Hematopoietic multipotent progenitor cell (in vitro differentiated cells): ENCODE data around the gene ALDOA. TPM values are rescaled to one million over a fixed set of nuclear protein-coding genes. Genes with fewer than 3 reads are reported as not detected.

Source experiments
- DNase-seq, 3 donors: peaks; one replicate each; pipeline ENCODE4 v3.0.0-alpha.2; 2011 to 2015; ENCODE audit warnings: low read depth in 2 of 3, low spot score in 2 of 3
- total RNA-seq: library from RNA; depleted of rRNA; stranded (reverse); fragments of >200 nt; gene quantifications from one replicate; pipeline ENCODE4 v1.2.3, GENCODE V29; 2012

ALDOA gene
- total RNA-seq, 1 donor, result 666 TPM

DNA sequence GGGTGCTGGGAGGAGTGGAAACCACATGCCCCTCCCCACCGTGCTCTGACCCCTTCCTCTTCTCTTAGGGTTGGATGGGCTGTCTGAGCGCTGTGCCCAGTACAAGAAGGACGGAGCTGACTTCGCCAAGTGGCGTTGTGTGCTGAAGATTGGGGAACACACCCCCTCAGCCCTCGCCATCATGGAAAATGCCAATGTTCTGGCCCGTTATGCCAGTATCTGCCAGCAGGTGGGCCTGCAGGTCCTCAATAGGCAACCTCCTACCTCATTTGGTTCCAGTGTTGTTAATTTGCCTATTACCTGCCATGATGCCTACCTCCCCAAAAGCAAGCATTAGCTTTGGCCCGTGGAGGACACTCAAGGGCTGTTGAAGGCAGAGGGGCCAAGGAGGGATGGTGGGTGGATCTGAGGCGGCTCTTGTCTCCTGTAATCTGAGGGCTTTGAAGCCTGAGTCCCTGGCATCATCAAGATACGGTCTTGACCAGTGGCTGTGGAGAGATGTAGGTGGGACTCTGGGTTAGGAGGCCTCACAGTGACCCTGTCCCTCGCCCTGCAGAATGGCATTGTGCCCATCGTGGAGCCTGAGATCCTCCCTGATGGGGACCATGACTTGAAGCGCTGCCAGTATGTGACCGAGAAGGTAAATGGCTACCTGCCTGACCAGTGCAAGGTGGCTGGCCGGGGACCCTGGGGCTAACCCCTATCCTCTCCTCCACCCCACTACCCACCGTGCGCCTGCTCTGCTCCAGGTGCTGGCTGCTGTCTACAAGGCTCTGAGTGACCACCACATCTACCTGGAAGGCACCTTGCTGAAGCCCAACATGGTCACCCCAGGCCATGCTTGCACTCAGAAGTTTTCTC, 3.4 kb downstream of the ALDOA start:
- peak in 2 of 3 donors; percentile 65 to 80 for DNase-seq

DNA sequence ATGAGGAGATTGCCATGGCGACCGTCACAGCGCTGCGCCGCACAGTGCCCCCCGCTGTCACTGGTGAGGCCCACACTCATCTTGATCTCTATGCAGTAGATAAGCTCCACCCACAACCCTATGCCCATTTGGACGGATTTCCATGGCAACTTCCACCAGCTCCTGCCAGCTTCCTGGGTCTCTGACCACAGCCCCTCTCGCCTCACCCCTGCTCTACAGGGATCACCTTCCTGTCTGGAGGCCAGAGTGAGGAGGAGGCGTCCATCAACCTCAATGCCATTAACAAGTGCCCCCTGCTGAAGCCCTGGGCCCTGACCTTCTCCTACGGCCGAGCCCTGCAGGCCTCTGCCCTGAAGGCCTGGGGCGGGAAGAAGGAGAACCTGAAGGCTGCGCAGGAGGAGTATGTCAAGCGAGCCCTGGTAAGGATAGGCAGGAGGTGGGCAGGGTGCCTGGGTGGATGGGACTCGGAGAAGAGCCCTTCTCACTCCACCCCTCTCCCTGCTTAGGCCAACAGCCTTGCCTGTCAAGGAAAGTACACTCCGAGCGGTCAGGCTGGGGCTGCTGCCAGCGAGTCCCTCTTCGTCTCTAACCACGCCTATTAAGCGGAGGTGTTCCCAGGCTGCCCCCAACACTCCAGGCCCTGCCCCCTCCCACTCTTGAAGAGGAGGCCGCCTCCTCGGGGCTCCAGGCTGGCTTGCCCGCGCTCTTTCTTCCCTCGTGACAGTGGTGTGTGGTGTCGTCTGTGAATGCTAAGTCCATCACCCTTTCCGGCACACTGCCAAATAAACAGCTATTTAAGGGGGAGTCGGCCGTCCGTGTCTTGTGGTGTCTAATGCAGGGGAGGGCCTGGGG, 4.3 kb downstream of the ALDOA start:
- DNase-seq, result no peak

DNA sequence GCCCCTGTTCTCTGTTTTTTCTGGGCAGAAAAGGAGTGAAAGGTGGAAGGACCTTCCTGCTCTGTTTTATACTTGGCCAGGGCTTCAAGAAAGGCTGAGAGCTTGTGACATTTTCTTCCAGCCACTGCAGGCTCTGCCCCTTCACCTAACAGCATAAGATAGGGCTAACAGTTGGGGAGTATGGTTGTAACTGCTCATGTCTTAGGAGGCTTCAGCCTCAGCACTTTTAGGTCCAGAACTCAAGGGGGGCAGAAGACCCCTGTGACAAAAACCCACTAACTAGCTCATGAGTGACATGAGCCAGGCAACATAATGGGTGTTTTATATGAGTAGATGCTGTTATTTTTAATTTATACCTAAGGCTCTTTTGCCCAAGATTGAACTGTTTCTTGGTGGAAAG, 4.9 kb downstream of the ALDOA start:
- no peak for DNase-seq

DNA sequence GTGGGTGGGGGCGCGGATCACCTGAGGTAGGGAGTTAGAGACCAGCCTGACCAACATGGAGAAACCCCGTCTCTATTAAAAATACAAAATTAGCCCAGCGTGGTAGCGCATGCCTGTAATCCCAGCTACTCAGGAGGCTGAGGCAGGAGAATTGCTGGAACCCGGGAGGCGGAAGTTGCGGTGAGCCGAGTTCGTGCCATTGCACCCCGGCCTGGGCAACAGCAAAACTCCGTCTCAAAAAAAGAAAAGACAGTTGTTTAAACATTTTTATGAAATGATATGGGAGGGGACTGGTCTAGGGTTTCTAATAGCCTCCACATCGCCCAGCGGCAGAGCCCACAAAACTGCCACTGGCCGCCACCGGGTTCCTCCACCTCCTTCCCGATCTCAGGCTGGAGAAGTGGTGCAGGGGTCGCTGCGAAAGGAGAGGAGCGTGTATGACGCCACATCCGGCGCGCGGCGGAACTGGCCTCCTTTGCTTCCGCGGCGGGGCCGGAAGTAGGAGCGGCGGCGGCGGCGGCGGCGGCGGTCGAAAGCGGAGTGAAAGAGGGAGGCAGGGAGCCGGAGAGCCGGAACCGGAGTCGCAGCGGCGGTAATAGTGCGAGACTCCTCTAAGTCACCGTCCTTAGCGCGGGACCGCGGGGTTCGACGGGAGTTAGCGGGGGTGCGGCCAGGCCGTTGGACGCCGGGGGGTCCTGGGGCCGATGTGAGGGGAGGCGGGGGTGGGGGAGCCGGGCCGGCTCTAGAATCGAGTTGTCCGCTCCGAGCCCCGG, 10.1 kb downstream of the ALDOA start, which contains the start of gene PPP4C:
Gene PPP4C (plus strand): TSS at position 492 of the 773 bp plus-strand sequence. CDS start 384 bp downstream, outside the sequence.
- DNase-seq, result peak; percentile 77 to 90 (median 90)

DNA sequence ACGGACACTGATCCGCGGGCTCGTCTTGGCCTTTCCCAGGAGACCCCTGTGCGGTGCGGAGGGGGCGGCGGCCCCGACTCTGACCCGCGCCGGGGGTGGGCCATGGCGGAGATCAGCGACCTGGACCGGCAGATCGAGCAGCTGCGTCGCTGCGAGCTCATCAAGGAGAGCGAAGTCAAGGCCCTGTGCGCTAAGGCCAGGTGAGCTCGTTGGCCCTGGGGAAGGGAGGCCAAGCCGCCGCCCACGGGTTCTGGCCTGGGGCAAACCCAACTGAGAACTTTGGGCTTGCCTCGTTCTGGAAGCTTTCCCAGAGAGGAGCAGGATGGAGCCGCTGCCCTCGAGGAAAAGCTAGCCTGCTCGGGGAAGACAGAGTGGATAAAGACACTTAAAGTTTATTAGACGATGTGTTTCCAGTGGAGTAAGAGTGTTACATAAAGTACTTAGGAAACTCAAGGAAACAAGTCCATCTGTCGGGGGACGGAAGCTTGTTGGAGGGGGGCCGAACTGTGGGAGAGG, 10.8 kb downstream of the ALDOA start:
- no peak for DNase-seq

DNA sequence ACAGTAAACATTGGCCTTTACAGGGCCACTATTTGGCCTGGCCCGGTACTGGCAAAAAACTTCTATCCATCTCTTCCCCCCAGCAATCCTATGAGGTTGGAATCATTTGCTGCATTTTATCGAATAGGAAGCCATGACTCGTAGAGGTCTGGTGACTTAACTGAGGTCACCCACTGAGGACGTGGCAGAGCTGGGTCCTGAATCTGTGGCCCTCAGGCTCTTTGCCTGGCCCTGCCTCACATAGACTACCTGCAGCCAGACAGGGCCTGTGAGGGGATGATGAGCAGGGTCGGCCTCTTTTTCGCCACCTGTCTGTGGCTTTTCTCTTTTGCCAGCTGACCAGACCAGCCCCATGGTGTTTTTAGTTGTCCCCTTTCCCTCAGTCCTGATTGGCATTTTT, 12.1 kb downstream of the ALDOA start:
- no peak for DNase-seq

DNA sequence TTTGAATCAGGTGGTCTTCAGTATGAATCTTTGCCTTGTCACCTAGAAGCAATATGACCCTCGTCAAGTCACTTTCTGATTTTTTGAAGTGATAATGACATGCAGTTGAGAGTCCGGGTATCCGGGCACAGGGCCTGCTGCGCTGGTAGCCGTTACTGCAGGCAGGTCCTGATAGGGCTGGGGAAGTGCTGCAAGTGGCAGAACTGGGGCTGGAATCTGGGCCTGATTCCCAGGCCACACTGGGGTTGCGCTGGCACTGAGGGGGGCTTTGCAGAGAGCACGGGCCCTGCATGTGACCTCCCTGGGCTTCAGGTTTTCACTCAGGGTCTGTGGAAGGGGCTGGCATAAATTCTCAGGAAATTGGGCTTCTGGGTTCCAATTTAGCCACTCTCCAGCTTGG, 13.2 kb downstream of the ALDOA start:
- DNase-seq, result no peak

DNA sequence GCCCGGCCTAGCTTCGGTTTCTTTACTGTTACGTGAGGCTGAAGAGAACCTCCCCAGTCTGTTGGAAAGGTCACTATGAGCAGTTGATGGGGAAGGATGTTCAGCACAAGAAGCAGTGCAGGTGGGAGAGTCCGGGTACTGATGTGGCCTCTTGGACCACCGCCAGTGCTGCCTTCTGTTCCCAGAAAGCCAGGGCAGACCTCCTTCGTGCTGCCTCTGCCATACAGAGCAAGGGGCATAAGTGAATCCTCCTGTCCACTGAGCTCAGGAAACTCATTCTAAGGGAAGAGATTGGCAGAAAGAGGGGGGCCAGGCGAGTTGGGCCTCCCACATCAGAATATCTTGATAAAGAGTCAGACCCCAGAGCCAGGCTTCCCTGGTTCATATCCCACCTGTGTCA, 13.9 kb downstream of the ALDOA start:
- DNase-seq, result no peak

DNA sequence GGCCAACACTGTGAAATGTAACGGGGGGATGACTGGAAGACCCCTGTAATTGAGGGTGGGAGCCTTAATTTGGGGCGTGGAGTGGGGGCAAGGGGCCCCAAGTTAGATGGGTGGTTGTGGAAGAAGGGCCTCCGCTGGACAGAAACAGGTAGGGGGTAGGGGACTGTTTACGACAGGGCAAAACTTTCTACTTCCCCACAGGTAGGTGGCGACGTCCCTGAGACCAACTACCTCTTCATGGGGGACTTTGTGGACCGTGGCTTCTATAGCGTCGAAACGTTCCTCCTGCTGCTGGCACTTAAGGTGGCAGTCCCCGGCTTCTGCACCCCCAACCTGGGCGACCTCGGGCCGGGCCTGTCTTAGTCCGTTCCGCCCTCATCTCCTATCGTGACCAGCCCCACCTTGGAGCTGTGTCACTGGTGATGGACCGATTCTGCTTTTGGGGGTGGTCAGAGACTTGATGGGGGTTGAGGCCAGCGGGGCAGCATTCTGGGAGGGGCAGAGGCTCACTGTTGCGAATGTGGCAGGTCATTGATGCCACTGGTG, 17.1 kb downstream of the ALDOA start:
- DNase-seq, result no peak

DNA sequence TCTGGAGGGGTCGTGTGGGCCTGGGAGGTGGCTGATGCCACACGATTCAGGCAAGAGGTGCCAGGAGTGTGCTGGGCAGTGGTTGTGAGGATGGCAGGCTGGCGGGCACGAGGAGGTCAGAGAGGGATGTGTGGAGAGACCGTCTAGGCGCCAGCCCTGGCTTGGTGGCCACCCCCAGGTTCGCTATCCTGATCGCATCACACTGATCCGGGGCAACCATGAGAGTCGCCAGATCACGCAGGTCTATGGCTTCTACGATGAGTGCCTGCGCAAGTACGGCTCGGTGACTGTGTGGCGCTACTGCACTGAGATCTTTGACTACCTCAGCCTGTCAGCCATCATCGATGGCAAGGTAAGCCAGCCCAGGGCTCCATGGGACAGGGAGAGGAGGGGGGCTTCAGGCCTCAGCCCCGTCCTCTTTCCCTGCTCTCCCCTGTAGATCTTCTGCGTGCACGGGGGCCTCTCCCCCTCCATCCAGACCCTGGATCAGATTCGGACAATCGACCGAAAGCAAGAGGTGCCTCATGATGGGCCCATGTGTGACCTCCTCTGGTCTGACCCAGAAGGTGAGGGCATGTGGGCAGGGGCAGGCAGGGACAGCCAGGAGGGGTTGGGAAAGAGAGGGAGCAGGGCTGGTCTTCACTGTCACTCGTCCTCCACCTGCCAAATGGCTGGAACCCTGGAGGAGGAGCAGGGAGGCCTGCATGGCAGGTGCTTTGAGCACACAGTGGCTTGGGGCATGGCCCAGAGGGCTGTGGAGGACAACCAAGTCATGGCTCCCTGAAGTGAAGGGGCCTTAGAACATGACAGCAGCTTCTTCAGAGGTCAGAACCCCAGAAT, 17.9 kb downstream of the ALDOA start:
- no peak for DNase-seq

DNA sequence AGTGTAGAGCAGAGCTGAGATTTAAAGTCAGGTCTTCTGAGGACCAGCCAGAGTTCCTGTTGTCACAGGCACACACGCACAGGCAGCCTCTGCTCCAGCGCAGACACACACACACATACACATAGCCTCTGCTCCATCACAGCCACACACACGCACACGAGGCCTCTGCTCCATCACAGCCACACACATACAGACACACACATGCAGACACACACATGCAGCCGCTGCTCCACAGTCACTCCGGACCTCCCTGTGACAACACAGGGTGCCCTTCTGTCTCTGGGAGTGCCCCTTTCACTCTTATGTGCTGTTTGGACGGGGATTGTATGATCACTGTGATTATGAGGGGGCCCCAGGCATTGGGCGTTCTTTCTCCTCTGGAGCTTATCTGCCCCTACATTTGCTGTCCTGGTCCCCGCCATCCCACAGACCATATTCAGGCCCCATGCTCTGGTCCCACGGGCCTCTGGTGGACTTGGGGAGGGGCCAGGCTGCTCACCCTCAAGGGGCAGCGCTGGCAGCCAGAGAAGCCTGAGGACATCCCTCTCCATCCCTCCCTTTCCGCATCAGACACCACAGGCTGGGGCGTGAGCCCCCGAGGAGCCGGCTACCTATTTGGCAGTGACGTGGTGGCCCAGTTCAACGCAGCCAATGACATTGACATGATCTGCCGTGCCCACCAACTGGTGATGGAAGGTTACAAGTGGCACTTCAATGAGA, 18.7 kb downstream of the ALDOA start:
- no peak for DNase-seq

DNA sequence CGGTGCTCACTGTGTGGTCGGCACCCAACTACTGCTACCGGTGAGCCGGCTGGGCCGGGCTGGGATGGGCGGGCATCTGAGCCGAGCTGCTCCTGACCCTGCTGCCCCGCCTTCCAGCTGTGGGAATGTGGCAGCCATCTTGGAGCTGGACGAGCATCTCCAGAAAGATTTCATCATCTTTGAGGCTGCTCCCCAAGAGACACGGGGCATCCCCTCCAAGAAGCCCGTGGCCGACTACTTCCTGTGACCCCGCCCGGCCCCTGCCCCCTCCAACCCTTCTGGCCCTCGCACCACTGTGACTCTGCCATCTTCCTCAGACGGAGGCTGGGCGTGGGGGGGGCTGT, 19.2 kb downstream of the ALDOA start:
- no peak for DNase-seq

DNA sequence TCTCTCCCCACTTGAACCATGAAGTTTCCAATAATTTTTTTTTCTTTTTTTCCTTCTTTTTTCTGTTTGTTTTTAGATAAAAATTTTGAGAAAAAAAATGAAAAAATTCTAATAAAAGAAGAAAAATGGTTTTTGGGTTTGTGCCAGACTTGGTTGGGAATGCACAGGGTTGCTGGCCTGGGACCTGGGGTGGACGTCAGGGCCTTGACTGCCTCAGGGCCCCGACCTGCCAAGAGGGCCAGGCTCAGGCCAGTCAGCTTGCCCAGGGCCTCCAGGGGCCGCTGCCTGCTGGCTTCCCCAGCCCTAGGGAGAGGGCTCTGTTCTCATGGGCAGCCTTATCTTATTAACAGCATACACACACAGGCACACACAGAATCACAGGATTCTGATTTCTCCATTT, 19.7 kb downstream of the ALDOA start:
- DNase-seq, result no peak

DNA sequence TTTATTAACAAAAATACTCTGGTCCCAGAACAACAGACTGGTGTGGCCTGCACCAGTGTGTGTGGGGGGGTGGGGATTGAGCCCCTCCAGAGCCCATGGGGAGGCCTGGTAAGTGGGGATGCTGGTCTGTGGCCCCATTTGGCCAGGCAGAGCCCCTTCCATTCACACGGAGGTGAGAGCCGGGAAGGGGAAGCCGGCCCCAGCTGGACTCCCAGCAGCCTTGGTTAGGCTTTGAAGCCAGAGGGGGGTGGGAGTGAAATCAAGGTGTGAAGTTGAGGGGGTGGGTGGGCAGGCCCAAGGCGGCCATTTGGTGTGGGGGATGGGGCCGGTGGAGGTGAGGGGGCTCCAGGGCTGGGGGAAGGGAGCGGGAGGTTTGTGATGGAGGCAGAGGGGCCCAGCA, 20.3 kb downstream of the ALDOA start:
- DNase-seq, result no peak

DNA sequence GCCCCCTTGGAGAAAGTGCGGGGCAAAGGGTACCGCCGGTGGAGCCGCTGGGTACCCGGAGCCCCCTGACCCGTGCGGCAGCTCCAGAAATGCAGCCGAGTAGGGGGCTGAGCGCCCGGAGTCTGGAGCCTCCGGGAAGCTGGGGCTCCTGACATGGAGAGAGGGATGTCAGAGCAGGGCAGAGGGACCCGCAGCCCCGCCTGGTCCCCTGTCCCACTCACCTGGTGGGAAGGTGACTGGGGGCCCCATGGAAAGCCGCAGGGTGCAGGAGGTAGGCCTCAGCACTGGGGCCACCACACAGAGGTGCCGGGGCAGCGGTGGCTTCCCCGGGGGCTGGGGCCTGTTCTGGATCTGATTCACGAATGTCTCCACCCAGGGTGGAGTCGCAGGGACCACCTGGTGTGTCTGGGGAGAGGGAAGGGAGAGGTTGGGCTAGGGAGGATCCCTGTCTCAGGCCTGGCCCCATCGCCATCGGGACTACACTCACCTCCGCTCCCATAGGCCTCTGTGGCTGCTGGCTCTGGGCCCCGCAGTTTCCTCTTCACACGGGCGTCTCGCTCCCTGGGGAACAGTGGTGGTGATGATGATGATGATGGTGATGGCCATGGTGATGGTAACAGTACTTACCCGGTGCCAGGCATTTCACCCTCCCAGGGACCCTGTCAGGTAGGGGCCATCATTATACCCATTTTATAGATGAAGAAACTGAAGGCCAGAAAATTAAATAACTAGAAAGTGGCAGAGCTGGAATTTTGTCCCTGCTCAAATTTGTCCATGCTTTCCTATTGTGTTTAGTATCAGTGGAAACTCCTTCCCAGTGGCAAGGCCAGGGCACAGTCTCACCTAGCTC, 21.0 kb downstream of the ALDOA start:
- no peak for DNase-seq

DNA sequence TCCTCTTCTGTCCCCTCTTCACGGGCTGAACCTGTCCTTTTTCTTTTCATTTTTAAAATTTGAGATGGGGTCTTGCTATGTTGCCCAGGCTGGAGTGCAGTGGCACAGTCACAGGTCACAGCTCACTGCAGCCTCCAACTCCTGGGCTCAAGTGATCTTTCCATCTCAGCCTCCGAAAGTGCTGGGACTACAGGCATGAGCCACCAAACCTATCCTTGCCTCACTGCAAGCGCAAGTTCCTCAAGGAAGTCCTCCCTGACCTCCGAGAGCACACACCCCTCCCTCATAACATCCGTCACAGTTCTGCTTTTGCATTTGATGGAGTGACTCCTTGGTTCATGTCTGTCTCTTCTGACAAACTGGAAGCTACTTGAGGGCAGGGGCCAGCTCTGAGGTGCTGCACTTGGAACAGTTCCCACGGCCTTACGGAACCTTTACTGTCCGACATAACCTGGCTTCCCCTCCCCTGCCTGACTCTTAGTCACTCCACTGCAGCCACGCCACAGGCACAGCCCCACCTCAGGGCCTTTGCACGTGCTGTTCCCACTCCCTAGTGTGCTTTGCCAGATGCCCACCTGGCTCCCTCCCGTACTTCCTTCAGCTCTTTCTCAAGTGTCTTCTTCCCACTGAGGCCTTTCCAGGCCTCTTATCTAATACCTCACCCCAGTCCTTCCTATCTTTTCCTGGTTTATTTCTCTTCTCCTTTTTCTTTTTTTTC, 21.8 kb downstream of the ALDOA start:
- peak in 1 of 3 donors; percentile 43 for DNase-seq

DNA sequence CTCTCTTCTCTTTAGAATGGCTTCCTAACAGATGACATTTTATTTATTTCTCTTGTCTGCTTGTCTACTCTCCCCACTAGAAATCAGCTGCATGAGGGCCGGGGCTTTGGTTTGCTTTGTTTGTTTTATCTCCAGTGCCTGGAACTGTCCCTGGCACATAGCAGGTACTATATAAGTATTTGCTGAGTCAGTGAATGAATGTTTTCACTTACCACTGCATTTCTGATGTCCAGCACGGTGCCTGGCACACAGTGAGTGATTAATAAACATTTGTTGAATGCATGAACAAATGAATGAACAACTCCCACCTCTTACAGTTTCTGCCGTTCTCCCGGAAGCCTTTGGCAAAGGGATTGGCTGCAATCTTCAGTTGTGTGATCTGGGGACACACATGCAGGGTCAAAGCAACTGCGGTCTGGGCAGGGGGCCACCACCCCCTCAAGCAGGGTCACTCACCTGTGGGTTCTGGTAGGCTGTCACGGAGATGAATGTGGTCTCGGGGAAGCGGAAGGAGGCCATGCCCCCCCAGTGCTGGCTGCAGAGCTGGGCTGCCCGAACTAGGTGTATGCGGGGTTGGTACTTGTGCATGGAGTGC, 22.8 kb downstream of the ALDOA start:
- DNase-seq, result no peak
